ENCODE results near the gene SENP3.
A peak's percentile ranks its signal among the peaks of the same experiment; 100 is the strongest.

Gene SENP3

DNA sequence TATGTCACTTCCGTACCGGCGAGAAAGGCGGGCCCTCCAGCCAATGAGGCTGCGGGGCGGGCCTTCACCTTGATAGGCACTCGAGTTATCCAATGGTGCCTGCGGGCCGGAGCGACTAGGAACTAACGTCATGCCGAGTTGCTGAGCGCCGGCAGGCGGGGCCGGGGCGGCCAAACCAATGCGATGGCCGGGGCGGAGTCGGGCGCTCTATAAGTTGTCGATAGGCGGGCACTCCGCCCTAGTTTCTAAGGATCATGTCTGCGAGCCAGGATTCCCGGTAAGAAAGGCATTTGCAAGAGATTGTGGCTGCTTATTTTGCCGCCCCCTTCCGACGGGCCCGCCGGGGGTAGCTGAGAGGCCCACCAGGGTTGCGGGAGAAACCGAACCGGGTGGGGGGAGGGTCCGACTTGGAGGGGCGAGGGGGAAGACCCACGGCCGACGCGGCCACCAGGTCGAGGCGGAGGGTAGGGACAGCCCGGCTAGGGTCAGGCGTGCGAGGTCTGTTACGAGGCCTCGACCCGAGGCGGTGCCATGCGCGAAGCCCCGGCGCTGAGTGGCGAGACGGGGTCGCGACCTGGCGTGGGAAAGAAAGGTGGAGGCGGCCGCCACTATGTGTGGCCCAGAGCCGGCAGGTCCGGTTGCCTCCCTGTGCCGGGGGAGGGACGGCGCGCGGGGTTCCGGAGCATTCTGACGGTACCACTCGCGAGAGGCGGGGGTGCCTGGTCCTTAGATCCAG lies 11.0 kb downstream of the SENP3 start:
- Histone ChIP-seq H3K9ac (ENCODE audit: low read depth, low read length) (peak overlapping the region; percentile 99), H3K4me1 (ENCODE audit: control insufficient read depth, insufficient read depth, low read length) (peaks cover 38% of the 10 kb centered on the region), H3K4me2 (ENCODE audit: low read length) (peak overlapping the region; percentile 50), H3K36me3 (ENCODE audit: insufficient read depth, low read length) (peaks cover 70% of the 10 kb centered on the region), H3K4me3 (ENCODE audit: low read length) (peak overlapping the region; percentile 90), H3K27me3 (ENCODE audit: control insufficient read depth, insufficient read depth, low read length) (no peaks in the 10 kb centered on the region), H3K9me3 (replicated peaks; ENCODE audit: low read length) (no peaks in the 10 kb centered on the region)

GRCh38 chr17:7573324-7574080 lies 11.8 kb downstream of the SENP3 start:
- Histone ChIP-seq H3K9ac (ENCODE audit: low read depth, low read length) (peak overlapping the region; percentile 99), H3K36me3 (ENCODE audit: insufficient read depth, low read length) (peaks cover 76% of the 10 kb centered on the region), H3K4me3 (ENCODE audit: low read length) (peak overlapping the region; percentile 90), H3K4me2 (ENCODE audit: low read length) (peak overlapping the region; percentile 89), H3K9me3 (replicated peaks; ENCODE audit: low read length) (no peaks in the 10 kb centered on the region), H3K27me3 (ENCODE audit: control insufficient read depth, insufficient read depth, low read length) (no peaks in the 10 kb centered on the region), H3K4me1 (ENCODE audit: control insufficient read depth, insufficient read depth, low read length) (peaks cover 44% of the 10 kb centered on the region)

- no peaks in the 10 kb centered on the region for H3K27me3 ChIP-seq (ENCODE audit: control insufficient read depth, insufficient read depth, low read length)
- H3K36me3 ChIP-seq (ENCODE audit: insufficient read depth, low read length) = peaks cover 82% of the 10 kb centered on the region
- peaks cover 52% of the 10 kb centered on the region for H3K4me1 ChIP-seq (ENCODE audit: control insufficient read depth, insufficient read depth, low read length)
- H3K4me2 ChIP-seq (ENCODE audit: low read length) = peak overlapping the region; percentile 89
- peak overlapping the region; percentile 99 for H3K9ac ChIP-seq (ENCODE audit: low read depth, low read length)
- no peaks in the 10 kb centered on the region for H3K9me3 ChIP-seq (replicated peaks; ENCODE audit: low read length)
- peak overlapping the region; percentile 90 for H3K4me3 ChIP-seq (ENCODE audit: low read length)
Measured at GRCh38 chr17:7574176-7574953, 12.6 kb downstream of the SENP3 start.

DNA sequence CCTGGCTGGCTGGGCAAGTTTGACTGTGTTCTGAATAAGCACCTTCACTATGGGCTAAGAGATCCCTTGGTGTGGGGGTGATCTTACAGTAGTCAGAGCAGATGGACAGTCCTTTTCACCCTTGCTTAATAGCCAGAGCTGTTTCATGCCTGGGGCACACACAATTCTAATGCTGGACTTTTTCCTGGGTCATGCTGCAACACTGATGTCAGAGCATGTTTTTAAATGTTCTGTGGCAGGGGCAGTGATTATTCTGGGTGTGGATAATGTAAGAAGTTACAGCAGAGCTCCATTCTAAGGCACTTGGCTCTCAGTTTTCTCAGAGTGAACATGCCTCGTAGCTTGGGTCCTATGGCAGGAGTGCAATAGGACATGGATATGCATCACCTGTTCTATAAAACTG lies 13.8 kb downstream of the SENP3 start:
- Histone ChIP-seq H3K36me3 (ENCODE audit: insufficient read depth, low read length) (peaks cover 73% of the 10 kb centered on the region), H3K9me3 (replicated peaks; ENCODE audit: low read length) (no peaks in the 10 kb centered on the region), H3K9ac (ENCODE audit: low read depth, low read length) (peak overlapping the region; percentile 99), H3K4me2 (ENCODE audit: low read length) (peak overlapping the region; percentile 89), H3K27me3 (ENCODE audit: control insufficient read depth, insufficient read depth, low read length) (no peaks in the 10 kb centered on the region), H3K4me3 (ENCODE audit: low read length) (peak overlapping the region; percentile 90), H3K4me1 (ENCODE audit: control insufficient read depth, insufficient read depth, low read length) (peaks cover 60% of the 10 kb centered on the region)

DNA sequence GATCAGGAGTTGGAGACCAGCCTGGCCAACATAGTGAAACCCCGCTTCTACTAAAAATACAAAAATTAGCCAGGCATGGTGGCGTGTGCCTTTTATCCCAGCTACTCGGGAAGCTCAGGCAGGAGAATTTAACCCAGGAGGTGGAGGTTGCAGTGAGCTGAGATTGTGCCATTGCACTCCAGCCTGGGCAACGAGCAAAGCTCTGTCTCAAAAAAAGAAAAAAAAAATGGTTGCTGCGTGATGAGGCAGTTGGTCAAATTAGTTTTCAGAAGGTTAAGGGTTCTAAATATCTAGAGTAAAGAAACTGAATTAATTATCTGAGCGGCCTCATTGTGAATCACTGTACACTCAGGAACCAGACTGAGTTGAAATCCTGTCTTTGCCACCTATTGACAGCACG lies 14.2 kb downstream of the SENP3 start:
- Histone ChIP-seq H3K36me3 (ENCODE audit: insufficient read depth, low read length) (peaks cover 73% of the 10 kb centered on the region), H3K4me1 (ENCODE audit: control insufficient read depth, insufficient read depth, low read length) (peaks cover 64% of the 10 kb centered on the region), H3K27me3 (ENCODE audit: control insufficient read depth, insufficient read depth, low read length) (no peaks in the 10 kb centered on the region)

GRCh38 chr17:7576432-7576937 lies 14.8 kb downstream of the SENP3 start:
- no peak overlapping the region for H3K9ac ChIP-seq (ENCODE audit: low read depth, low read length)
- H3K4me1 ChIP-seq (ENCODE audit: control insufficient read depth, insufficient read depth, low read length) = peaks cover 64% of the 10 kb centered on the region
- no peak overlapping the region for H3K4me3 ChIP-seq (ENCODE audit: low read length)
- peaks cover 68% of the 10 kb centered on the region for H3K36me3 ChIP-seq (ENCODE audit: insufficient read depth, low read length)
- H3K27me3 ChIP-seq (ENCODE audit: control insufficient read depth, insufficient read depth, low read length) = no peaks in the 10 kb centered on the region
- H3K9me3 ChIP-seq (replicated peaks; ENCODE audit: low read length) = no peaks in the 10 kb centered on the region
- peak overlapping the region; percentile 89 for H3K4me2 ChIP-seq (ENCODE audit: low read length)

More for the DNA sequence above, 14.2 kb downstream of the SENP3 start:
- Histone ChIP-seq H3K4me3 (ENCODE audit: low read length) (peak overlapping the region; percentile 90), H3K4me2 (ENCODE audit: low read length) (peak overlapping the region; percentile 89), H3K9ac (ENCODE audit: low read depth, low read length) (peak overlapping the region; percentile 99), H3K9me3 (replicated peaks; ENCODE audit: low read length) (no peaks in the 10 kb centered on the region)

DNA sequence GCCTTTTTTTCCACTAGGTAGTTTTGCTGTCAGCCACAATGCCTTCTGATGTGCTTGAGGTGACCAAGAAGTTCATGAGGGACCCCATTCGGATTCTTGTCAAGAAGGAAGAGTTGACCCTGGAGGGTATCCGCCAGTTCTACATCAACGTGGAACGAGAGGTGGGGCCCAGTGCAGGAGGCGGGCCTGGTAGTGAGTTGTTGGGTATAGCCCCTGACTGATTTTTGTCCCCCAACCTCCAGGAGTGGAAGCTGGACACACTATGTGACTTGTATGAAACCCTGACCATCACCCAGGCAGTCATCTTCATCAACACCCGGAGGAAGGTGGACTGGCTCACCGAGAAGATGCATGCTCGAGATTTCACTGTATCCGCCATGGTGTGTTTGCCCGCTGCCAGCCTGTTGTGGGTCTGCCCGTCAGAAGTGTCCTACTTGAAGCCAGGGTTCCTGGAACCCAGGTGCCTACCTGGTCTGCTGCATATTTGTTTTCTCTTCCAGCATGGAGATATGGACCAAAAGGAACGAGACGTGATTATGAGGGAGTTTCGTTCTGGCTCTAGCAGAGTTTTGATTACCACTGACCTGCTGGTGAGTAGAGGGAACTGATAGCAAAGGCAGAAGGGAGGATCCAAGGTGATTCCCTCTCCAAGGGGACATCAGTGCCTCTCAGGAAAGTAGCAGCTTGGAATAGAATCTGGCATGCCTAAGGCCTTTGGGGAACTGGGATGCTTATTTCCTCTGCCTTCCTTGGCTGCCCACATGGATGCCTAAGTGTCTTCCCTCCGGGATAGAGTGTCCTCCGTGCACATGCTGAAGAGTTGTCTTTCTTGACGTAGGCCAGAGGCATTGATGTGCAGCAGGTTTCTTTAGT lies 15.8 kb downstream of the SENP3 start:
- Histone ChIP-seq H3K9ac (ENCODE audit: low read depth, low read length) (no peak overlapping the region), H3K4me2 (ENCODE audit: low read length) (peak overlapping the region; percentile 28), H3K4me3 (ENCODE audit: low read length) (no peak overlapping the region), H3K36me3 (ENCODE audit: insufficient read depth, low read length) (peaks cover 72% of the 10 kb centered on the region), H3K27me3 (ENCODE audit: control insufficient read depth, insufficient read depth, low read length) (no peaks in the 10 kb centered on the region), H3K4me1 (ENCODE audit: control insufficient read depth, insufficient read depth, low read length) (peaks cover 68% of the 10 kb centered on the region), H3K9me3 (replicated peaks; ENCODE audit: low read length) (no peaks in the 10 kb centered on the region)

- peak within 1 kb of the TSS; percentile 29 for H3K4me3 ChIP-seq (ENCODE audit: low read length)
- H3K36me3 ChIP-seq (ENCODE audit: insufficient read depth, low read length) = peaks cover 58% of the 10 kb centered on the region
- peak within 1 kb of the TSS; percentile 55 for H3K9ac ChIP-seq (ENCODE audit: low read depth, low read length)
- H3K27me3 ChIP-seq (ENCODE audit: control insufficient read depth, insufficient read depth, low read length) = no peaks in the 10 kb centered on the region
- H3K4me2 ChIP-seq (ENCODE audit: low read length) = peak within 1 kb of the TSS; percentile 55
- no peaks in the 10 kb centered on the region for H3K9me3 ChIP-seq (replicated peaks; ENCODE audit: low read length)
- peaks cover 78% of the 10 kb centered on the region for H3K4me1 ChIP-seq (ENCODE audit: control insufficient read depth, insufficient read depth, low read length)
Measured at GRCh38 chr17:7579001-7579833, 17.5 kb downstream of the SENP3 start, which contains the start of gene CD68. Gene CD68, plus strand, starts transcription at chr17:7579638. Its CDS starts 40 bp downstream, at chr17:7579678.

DNA sequence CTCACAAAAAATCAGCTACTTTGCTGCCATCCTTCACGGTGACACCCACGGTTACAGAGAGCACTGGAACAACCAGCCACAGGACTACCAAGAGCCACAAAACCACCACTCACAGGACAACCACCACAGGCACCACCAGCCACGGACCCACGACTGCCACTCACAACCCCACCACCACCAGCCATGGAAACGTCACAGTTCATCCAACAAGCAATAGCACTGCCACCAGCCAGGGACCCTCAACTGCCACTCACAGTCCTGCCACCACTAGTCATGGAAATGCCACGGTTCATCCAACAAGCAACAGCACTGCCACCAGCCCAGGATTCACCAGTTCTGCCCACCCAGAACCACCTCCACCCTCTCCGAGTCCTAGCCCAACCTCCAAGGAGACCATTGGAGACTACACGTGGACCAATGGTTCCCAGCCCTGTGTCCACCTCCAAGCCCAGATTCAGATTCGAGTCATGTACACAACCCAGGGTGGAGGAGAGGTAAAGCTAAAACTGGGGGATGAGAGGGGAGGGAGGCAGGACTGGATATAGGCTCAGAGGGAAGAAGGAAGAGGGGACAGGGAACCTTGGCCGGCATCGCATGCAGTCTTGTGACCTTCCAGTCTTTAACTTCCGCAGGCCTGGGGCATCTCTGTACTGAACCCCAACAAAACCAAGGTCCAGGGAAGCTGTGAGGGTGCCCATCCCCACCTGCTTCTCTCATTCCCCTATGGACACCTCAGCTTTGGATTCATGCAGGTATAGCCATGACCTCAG lies 18.3 kb downstream of the SENP3 start:
- H3K4me1 ChIP-seq (ENCODE audit: control insufficient read depth, insufficient read depth, low read length) = peaks cover 74% of the 10 kb centered on the region
- peak overlapping the region; percentile 55 for H3K9ac ChIP-seq (ENCODE audit: low read depth, low read length)
- peak overlapping the region; percentile 46 for H3K4me2 ChIP-seq (ENCODE audit: low read length)
- H3K4me3 ChIP-seq (ENCODE audit: low read length) = peak overlapping the region; percentile 29
- H3K9me3 ChIP-seq (replicated peaks; ENCODE audit: low read length) = no peaks in the 10 kb centered on the region
- H3K36me3 ChIP-seq (ENCODE audit: insufficient read depth, low read length) = peaks cover 50% of the 10 kb centered on the region
- H3K27me3 ChIP-seq (ENCODE audit: control insufficient read depth, insufficient read depth, low read length) = no peaks in the 10 kb centered on the region
